Lung microvascular endothelial cell (primary cell): Measurements from ENCODE around the gene UBE2Q1. TPM values are rescaled to one million over a fixed set of nuclear protein-coding genes. Genes with fewer than 3 reads are reported as not detected.

Source experiments
- DNase-seq, 2 donors: peaks; one replicate each; pipeline versions ENCODE4 v3.0.0 to v3.0.0-alpha.2; 2010; ENCODE audit warnings: low read depth in 2 of 2
- total RNA-seq: library from RNA; depleted of rRNA; stranded (reverse); fragments of >200 nt; gene quantifications from 2 replicates; pipeline ENCODE4 v1.2.1, GENCODE V29; 2014

The UBE2Q1 gene
- total RNA-seq, 1 donor from 2014 or later, result 43.3 TPM

DNA sequence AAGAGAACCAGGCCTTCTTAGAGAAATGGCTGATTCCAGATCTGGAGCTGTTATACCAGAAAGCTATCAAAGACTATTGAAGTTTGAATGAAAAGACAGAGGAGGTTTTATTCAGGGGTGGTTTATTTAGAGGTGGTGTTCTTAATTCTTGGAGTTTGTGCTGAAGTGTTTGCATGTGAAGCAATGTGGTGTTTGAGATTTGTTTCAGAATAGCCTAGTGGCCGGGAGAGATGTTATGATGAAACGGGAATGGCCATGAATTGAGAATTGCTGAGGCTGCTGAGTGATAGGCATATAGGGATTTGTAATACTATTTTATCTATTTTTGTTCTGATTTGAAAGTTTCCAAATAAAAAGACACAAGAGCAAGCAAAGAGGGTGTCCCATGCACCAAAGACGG is 45.7 kb downstream of the UBE2Q1 start:
- DNase-seq, result no peak

DNA sequence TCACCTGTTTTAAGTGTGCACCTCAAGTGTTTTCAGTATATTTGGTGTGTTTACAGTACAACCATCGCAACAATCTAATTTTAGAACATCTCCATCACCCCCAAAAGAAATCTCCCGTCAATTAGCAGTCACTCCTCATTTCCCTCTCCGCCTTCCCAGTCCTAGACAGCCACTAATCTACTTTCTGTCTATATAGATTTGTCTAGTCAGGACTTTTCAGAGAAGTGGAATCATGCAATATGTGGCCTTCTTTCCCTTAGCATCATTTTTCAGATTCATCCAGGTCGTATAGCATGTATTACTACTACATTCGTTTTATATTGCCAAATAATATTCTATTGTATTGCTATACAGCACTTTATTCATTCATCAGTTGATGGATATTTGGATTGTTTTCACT is 54.6 kb downstream of the UBE2Q1 start:
- DNase-seq, result no peak

DNA sequence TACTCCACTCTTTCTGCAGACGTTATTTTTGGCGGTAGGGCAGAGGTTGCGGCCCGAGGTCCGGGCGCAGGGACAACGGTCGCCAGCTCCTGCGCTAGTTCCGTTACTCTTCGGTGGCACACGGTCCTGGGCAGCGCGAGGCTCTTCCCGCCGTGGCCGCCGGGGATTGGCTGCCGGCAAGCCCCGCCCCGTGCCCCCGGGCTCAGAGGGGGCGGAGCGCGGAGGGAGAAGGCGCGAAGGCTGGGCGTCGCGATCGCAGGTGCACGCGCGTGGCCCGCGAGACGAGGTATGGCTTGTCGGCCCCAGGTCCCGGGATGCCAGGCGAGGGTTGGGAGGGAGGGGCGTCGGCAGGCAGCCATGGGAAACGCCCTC is 55.7 kb downstream of the UBE2Q1 start:
- peak in 1 of 2 donors; percentile 60 for DNase-seq

DNA sequence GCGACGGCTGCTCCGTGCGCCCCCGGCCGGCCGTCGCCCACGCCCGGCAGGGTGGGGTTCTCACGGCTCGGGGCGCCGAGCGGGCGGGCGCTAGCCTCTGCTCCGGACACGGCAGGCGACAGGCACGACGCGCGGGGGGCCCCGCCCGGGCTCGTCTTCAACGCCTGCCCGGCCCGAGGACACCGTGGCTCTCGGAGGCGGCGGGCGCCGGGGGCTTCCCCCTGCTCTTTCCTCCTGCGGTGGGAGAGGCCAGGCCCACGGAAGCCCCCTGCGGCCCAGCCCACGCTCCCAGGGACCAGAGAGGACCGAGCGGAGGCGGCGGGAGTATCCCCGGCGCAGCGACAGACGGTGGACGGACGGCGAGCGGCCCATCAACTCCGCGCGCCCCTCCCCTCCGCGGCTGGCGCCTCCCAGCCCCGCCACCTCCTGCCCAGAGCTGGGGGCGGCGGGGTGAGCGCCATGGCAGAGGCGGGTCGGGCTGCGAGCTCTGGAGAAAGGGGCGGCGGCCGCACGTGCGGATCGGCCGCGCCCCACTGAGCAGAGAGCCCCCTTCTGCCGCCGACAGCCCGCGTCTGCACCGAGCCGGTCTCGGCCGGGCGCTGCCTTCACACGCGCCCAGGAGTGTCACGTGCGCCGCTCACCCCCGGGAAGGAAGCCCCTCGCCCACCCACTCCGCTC is 56.3 kb downstream of the UBE2Q1 start, which contains the start of the genes SHE and TDRD10:
SHE (minus strand) TSS at position 347 of the 678 bp plus-strand sequence. CDS start 386 bp downstream, outside the sequence.
TDRD10 (plus strand) TSS at position 154 of the 678 bp plus-strand sequence. CDS start 4,685 bp downstream, outside the sequence.
- peak; percentile 57 to 85 for DNase-seq

DNA sequence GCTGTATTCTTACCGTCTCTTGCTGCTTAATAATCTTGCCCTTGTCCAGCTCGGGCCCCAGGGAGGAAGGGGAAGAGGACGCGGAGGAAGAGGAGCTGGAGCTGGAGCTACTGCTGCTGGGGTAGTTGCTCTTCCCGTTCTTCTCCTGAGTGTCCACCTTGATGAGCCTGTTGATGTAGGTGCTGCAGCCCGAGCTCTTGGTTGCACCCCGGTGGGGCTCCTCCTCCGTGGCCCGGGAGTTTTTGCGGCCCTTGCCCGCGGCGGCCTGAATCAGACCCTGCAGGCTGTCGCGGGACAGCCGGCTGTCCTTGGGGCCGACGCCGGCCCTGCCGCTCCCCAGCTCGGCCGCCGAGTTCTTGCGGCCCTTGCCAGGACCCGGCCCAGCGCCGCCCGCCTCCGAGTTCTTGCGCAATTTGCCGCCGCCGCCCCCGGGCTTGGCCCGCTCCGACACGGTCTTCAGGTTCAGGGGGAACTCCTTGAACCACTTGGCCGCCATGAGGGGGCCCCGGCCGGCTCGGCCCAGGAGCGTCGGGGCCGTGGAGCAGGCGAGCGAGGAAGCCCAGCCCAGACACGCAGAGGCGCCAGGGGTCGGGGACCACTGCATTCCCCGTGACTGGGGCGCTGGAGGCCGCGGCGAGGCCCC is 56.9 kb downstream of the UBE2Q1 start:
- DNase-seq, result peak; percentile 50

DNA sequence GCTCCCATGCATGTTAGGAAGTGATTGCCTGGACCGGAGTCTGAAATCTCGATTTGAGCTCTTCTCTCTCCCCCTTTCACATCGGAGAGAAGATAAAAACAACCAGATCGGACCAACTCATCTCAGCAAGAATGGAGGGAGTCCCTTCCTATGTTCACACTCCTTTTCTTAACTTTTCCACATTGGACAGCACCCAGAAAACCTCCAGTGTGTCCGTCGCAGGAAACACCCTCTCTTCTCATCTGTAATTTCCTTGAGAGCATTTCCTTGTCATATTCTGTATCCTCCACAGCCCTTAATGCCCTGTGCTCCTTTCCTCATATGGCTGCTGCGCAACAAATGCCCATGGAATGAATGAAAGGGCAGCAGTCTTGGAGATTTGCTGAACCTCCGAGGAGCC is 57.9 kb downstream of the UBE2Q1 start:
- peak in 1 of 2 donors; percentile 36 for DNase-seq

DNA sequence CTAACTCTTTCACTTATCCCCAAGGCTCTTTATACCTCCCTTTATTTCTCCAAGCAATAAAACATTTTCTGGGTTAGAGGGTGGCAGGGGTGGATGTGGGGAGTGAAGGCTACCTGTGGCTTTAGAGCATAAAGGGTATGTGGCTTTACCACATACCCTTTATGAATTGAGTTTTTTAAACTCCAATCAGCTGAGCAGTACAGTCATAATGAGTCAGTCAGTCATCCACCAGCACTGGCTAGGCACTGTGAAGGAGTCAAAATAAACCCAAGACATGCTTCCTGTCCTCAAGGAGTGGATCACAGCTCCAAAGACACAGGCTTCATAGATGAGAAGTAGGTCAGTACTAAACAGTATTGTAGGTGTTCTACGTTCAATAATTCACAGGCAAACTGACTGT is 59.0 kb downstream of the UBE2Q1 start:
- peak in 1 of 2 donors; percentile 56 for DNase-seq

Other genes with a start within 250 kb of the UBE2Q1 start
- under 0.01 TPM in 1 of 2 replicates, not detected in the other for gene AQP10, start 237.6 kb downstream of the UBE2Q1 start, total RNA-seq
- gene ATP8B2, start 233.1 kb downstream of the UBE2Q1 start, total RNA-seq, result 38.4 and 54.4 TPM in 2 replicates
- gene IL6R, start 153.3 kb downstream of the UBE2Q1 start, total RNA-seq, result 7.6 and 9.7 TPM in 2 replicates
- 3.5 and 5.0 TPM in 2 replicates for gene TDRD10, start 56.4 kb downstream of the UBE2Q1 start, total RNA-seq
- 62.3 and 91.7 TPM in 2 replicates for gene SHE, start 56.2 kb downstream of the UBE2Q1 start, total RNA-seq
- gene CHRNB2, start 9.1 kb upstream of the UBE2Q1 start, total RNA-seq, result under 0.01 TPM in 1 of 2 replicates, not detected in the other
- 56.9 and 66.5 TPM in 2 replicates for gene ADAR, start 49.5 kb upstream of the UBE2Q1 start, total RNA-seq